HEK293 (cell line): ENCODE measurements around the gene ENDOG.

ENCODE experiments used
- GFI1B ChIP-seq: fragments of 450-650 bp; formaldehyde crosslinking; IDR thresholded peaks from 2 replicates; pipeline ENCODE4 v1.5.1; 2016; ENCODE audit warnings: missing biosample characterization, missing genetic modification characterization
- GLI4 ChIP-seq: fragments of 450-650 bp; formaldehyde crosslinking; IDR thresholded peaks from 2 replicates; pipeline ENCODE4 v1.5.1; 2016; ENCODE audit warnings: missing biosample characterization, missing genetic modification characterization
- KLF1 ChIP-seq: fragments of 450-650 bp; formaldehyde crosslinking; IDR thresholded peaks from 2 replicates; pipeline ENCODE4 v1.5.1; 2016; ENCODE audit warnings: missing biosample characterization, missing genetic modification characterization
- OSR2 ChIP-seq: fragments of 450-650 bp; formaldehyde crosslinking; IDR thresholded peaks from 2 replicates; pipeline ENCODE4 v1.5.1; 2016; ENCODE audit warnings: missing biosample characterization, missing genetic modification characterization
- PBX3 ChIP-seq: sonication (generic); formaldehyde crosslinking; IDR thresholded peaks from 2 replicates; pipeline ENCODE4 v1.8.1; 2022; ENCODE audit warnings: mild to moderate bottlenecking, moderate library complexity, missing genetic modification reagents
- PRDM4 ChIP-seq: fragments of 450-650 bp; formaldehyde crosslinking; IDR thresholded peaks from 2 replicates; pipeline ENCODE4 v1.5.1; 2017; ENCODE audit warnings: missing biosample characterization, missing genetic modification characterization
- PRDM6 ChIP-seq: fragments of 450-650 bp; formaldehyde crosslinking; IDR thresholded peaks from 2 replicates; pipeline ENCODE4 v1.5.1; 2017; ENCODE audit warnings: missing biosample characterization, missing genetic modification characterization
- SCRT1 ChIP-seq: fragments of 450-650 bp; formaldehyde crosslinking; IDR thresholded peaks from 2 replicates; pipeline ENCODE4 v1.5.1; 2016; ENCODE audit warnings: missing biosample characterization, missing genetic modification characterization, borderline replicate concordance
- SP7 ChIP-seq: fragments of 450-650 bp; formaldehyde crosslinking; IDR thresholded peaks from 2 replicates; pipeline ENCODE4 v1.5.1; 2016; ENCODE audit warnings: missing biosample characterization, missing genetic modification characterization
- TCF7L2 ChIP-seq: IDR thresholded peaks from 2 replicates; pipeline ENCODE4 v1.6.1; 2011; ENCODE audit warnings: low read depth, mild to moderate bottlenecking, inconsistent platforms, low read length, moderate library complexity, borderline replicate concordance
- ZBTB20 ChIP-seq: fragments of 450-650 bp; formaldehyde crosslinking; IDR thresholded peaks from 2 replicates; pipeline ENCODE4 v1.5.1; 2016; ENCODE audit warnings: missing biosample characterization, missing genetic modification characterization
- ZBTB44 ChIP-seq: fragments of 450-650 bp; IDR thresholded peaks from 2 replicates; pipeline ENCODE4 v1.5.1; 2018; ENCODE audit warnings: missing biosample characterization, mild to moderate bottlenecking, missing genetic modification characterization
- ZFP3 ChIP-seq: fragments of 450-650 bp; formaldehyde crosslinking; IDR thresholded peaks from 2 replicates; pipeline ENCODE4 v1.5.1; 2016; ENCODE audit warnings: low read depth, missing biosample characterization, missing genetic modification characterization
- ZNF10 ChIP-seq: fragments of 450-650 bp; formaldehyde crosslinking; IDR thresholded peaks from 2 replicates; pipeline ENCODE4 v1.5.1; 2017; ENCODE audit warnings: missing biosample characterization, missing genetic modification characterization
- ZNF112 ChIP-seq: fragments of 450-650 bp; formaldehyde crosslinking; IDR thresholded peaks from 2 replicates; pipeline ENCODE4 v1.5.0; 2017; ENCODE audit warnings: missing biosample characterization, missing genetic modification characterization
- ZNF174 ChIP-seq: fragments of 450-650 bp; formaldehyde crosslinking; IDR thresholded peaks from 2 replicates; pipeline ENCODE4 v1.5.0; 2017; ENCODE audit warnings: missing biosample characterization, mild to moderate bottlenecking, missing genetic modification characterization
- ZNF292 ChIP-seq: fragments of 450-650 bp; formaldehyde crosslinking; IDR thresholded peaks from 2 replicates; pipeline ENCODE4 v1.5.1; 2016; ENCODE audit warnings: low read depth, missing biosample characterization, missing genetic modification characterization, borderline replicate concordance
- ZNF354C ChIP-seq: fragments of 450-650 bp; formaldehyde crosslinking; IDR thresholded peaks from 2 replicates; pipeline ENCODE4 v1.5.1; 2016; ENCODE audit warnings: missing biosample characterization, missing genetic modification characterization, low read depth, borderline replicate concordance
- ZNF366 ChIP-seq: fragments of 450-650 bp; formaldehyde crosslinking; conservative IDR thresholded peaks from 2 replicates; pipeline ENCODE4 v1.5.1; 2016; ENCODE audit warnings: missing biosample characterization, missing genetic modification characterization
- ZNF394 ChIP-seq: fragments of 450-650 bp; formaldehyde crosslinking; IDR thresholded peaks from 2 replicates; pipeline ENCODE4 v1.5.1; 2016; ENCODE audit warnings: missing biosample characterization, missing genetic modification characterization, mild to moderate bottlenecking, moderate library complexity, borderline replicate concordance
- ZNF548 ChIP-seq: fragments of 450-650 bp; formaldehyde crosslinking; IDR thresholded peaks from 2 replicates; pipeline ENCODE4 v1.5.1; 2016; ENCODE audit warnings: missing biosample characterization, missing genetic modification characterization
- ZNF600 ChIP-seq: fragments of 450-650 bp; formaldehyde crosslinking; IDR thresholded peaks from 2 replicates; pipeline ENCODE4 v1.5.1; 2016; ENCODE audit warnings: missing biosample characterization, missing genetic modification characterization
- ZNF707 ChIP-seq: fragments of 450-650 bp; formaldehyde crosslinking; IDR thresholded peaks from 2 replicates; pipeline ENCODE4 v1.5.1; 2016; ENCODE audit warnings: missing biosample characterization, missing genetic modification characterization
- ZNF747 ChIP-seq: fragments of 450-650 bp; formaldehyde crosslinking; IDR thresholded peaks from 2 replicates; pipeline ENCODE4 v1.5.1; 2016; ENCODE audit warnings: missing biosample characterization, missing genetic modification characterization
- ZNF777 ChIP-seq: fragments of 450-650 bp; formaldehyde crosslinking; IDR thresholded peaks from 2 replicates; pipeline ENCODE4 v1.5.1; 2017; ENCODE audit warnings: missing biosample characterization, missing genetic modification characterization, borderline replicate concordance
- ZNF837 ChIP-seq: fragments of 450-650 bp; formaldehyde crosslinking; IDR thresholded peaks from 2 replicates; pipeline ENCODE4 v1.5.1; 2016; ENCODE audit warnings: missing biosample characterization, missing genetic modification characterization
- ZNF843 ChIP-seq: fragments of 450-650 bp; formaldehyde crosslinking; IDR thresholded peaks from 2 replicates; pipeline ENCODE4 v1.5.1; 2016; ENCODE audit warnings: missing biosample characterization, missing genetic modification characterization
- TF ChIP-seq, protein P1 (sequence below): fragments of 450-650 bp; formaldehyde crosslinking; IDR thresholded peaks from 2 replicates; pipeline ENCODE4 v1.5.1; 2017; ENCODE audit warnings: missing biosample characterization, missing genetic modification characterization
- TF ChIP-seq, protein P2 (sequence below): fragments of 450-650 bp; formaldehyde crosslinking; IDR thresholded peaks from 2 replicates; pipeline ENCODE4 v1.5.1; 2016; ENCODE audit warnings: missing biosample characterization, missing genetic modification characterization

Gene ENDOG

DNA sequence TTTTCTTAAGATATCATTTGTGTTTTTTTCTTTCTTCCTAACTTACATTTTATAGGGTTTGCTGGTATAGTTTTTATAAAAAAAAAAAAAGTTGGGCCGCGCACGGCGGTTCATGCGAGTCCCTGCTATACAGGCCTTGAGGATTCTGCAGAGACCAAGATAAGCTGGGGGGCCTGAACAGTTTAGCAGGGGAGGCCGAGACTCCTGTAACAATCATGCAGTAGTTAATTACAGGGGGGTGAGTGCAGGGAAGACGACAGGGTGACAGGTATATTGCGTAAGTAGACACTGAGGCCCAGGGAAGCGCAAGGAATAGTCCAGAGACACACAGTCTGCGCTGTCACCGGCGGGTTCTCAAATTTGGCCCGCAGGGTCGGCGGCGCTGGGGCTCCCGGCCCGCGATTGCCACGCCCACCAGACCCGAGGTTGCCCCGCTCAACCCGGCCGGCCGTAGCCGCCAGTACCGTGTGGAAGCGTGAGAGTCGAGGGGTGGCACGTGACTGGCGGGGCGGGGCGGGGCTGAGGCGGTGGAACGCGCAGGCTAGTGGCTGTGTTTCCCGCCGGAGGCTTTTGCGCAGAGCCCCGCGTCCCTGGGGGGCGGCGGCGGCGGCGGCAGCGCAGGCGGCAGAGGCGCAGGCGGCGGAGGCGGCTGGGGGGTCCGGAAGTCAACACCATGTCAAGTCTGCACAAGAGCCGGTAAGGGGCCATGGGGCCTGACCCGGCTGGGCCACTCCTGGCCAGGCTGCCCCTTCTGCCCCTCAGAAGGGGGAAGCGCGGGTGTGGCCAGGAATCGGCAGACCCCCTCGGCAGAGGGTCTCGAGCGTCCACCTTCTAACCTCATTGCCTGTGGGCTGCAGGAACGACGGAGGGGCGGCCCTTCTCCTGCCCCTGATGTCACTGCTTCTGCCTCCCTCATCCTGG, 31.4 kb upstream of the ENDOG start, which contains the start of gene TBC1D13 (continued):
- TF ChIP-seq ZNF366 (tag by site-specific recombination) (no peak), PRDM4 (tag by site-specific recombination) (0 out of 2 replicates have a peak, but pooled peaks have one; percentile 19), PBX3 (CRISPR knock-in tag) (peak; percentile 86; the same call in 1 of the 2 replicates), ZNF777 (tag by site-specific recombination) (no peak), GFI1B (tag by site-specific recombination) (no peak), ZNF292 (tag by site-specific recombination) (no peak), PRDM6 (tag by site-specific recombination) (no peak), ZBTB44 (peak; percentile 53; the same call in 1 of the 2 replicates), ZFP3 (no peak), ZNF707 (tag by site-specific recombination) (no peak), ZNF10 (tag by site-specific recombination) (no peak), ZNF112 (no peak), ZNF747 (no peak), ZNF354C (no peak), ZNF837 (no peak), ZNF394 (no peak; the same call in 1 of the 2 replicates), OSR2 (peak; percentile 34), GLI4 (tag by site-specific recombination) (no peak), KLF1 (tag by site-specific recombination) (peak; percentile 90), SP7 (peak; percentile 94), SCRT1 (tag by site-specific recombination) (no peak), ZNF600 (tag by site-specific recombination) (peak; percentile 64; the same call in 1 of the 2 replicates), TCF7L2 (no peak), ZNF548 (no peak), ZBTB20 (peak; percentile 79; the same call in 1 of the 2 replicates), ZNF174 (tag by site-specific recombination) (no peak), ZNF843 (tag by site-specific recombination) (peak; percentile 42; the same call in 1 of the 2 replicates)
- TF ChIP-seq, protein P1, sequence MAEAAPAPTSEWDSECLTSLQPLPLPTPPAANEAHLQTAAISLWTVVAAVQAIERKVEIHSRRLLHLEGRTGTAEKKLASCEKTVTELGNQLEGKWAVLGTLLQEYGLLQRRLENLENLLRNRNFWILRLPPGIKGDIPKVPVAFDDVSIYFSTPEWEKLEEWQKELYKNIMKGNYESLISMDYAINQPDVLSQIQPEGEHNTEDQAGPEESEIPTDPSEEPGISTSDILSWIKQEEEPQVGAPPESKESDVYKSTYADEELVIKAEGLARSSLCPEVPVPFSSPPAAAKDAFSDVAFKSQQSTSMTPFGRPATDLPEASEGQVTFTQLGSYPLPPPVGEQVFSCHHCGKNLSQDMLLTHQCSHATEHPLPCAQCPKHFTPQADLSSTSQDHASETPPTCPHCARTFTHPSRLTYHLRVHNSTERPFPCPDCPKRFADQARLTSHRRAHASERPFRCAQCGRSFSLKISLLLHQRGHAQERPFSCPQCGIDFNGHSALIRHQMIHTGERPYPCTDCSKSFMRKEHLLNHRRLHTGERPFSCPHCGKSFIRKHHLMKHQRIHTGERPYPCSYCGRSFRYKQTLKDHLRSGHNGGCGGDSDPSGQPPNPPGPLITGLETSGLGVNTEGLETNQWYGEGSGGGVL (tag by site-specific recombination), result peak; percentile 61; the same call in 1 of the 2 replicates
- TF ChIP-seq, protein P2, sequence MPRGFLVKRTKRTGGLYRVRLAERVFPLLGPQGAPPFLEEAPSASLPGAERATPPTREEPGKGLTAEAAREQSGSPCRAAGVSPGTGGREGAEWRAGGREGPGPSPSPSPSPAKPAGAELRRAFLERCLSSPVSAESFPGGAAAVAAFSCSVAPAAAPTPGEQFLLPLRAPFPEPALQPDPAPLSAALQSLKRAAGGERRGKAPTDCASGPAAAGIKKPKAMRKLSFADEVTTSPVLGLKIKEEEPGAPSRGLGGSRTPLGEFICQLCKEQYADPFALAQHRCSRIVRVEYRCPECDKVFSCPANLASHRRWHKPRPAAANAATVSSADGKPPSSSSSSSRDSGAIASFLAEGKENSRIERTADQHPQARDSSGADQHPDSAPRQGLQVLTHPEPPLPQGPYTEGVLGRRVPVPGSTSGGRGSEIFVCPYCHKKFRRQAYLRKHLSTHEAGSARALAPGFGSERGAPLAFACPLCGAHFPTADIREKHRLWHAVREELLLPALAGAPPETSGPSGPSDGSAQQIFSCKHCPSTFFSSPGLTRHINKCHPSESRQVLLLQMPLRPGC (tag by site-specific recombination), result peak; percentile 53; the same call in 1 of the 2 replicates
